RCC 7860 (cell line): ENCODE data around the gene HELZ2.
"Not testable (repeated sequence)": the region's sequence is repeated elsewhere in the genome, so short reads cannot be mapped to it uniquely, and the experiment has no call there.

Source experiments
- DNase-seq: peaks from one replicate; pipeline ENCODE4 v3.0.0-alpha.2; 2015; ENCODE audit warnings: low spot score
- FAIRE-seq: peaks from 2 replicates; lab custom pipeline; 2012; peaks lifted over from hg19 to GRCh38; lab: Jason Lieb, UNC

The HELZ2 gene, protein sequence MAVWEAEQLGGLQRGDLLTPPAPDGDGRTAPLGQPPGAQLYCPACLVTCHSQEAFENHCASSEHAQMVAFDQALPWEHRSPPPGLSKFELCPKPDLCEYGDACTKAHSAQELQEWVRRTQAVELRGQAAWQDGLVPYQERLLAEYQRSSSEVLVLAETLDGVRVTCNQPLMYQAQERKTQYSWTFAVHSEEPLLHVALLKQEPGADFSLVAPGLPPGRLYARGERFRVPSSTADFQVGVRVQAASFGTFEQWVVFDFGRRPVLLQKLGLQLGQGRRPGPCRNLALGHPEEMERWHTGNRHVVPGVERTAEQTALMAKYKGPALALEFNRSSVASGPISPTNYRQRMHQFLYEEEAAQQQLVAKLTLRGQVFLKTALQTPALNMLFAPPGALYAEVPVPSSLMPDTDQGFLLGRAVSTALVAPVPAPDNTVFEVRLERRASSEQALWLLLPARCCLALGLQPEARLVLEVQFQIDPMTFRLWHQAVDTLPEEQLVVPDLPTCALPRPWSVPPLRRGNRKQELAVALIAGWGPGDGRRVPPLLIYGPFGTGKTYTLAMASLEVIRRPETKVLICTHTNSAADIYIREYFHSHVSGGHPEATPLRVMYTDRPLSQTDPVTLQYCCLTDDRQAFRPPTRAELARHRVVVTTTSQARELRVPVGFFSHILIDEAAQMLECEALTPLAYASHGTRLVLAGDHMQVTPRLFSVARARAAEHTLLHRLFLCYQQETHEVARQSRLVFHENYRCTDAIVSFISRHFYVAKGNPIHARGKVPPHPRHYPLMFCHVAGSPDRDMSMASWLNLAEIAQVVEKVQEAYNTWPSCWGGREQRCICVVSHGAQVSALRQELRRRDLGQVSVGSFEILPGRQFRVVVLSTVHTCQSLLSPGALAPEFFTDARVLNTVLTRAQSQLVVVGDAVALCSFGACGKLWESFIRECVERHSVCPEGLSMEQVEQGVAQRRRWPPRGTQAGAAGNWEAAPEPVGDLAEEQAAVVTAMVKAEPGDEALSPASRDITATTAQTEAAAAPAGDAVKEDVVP (N-terminal part only)

DNA sequence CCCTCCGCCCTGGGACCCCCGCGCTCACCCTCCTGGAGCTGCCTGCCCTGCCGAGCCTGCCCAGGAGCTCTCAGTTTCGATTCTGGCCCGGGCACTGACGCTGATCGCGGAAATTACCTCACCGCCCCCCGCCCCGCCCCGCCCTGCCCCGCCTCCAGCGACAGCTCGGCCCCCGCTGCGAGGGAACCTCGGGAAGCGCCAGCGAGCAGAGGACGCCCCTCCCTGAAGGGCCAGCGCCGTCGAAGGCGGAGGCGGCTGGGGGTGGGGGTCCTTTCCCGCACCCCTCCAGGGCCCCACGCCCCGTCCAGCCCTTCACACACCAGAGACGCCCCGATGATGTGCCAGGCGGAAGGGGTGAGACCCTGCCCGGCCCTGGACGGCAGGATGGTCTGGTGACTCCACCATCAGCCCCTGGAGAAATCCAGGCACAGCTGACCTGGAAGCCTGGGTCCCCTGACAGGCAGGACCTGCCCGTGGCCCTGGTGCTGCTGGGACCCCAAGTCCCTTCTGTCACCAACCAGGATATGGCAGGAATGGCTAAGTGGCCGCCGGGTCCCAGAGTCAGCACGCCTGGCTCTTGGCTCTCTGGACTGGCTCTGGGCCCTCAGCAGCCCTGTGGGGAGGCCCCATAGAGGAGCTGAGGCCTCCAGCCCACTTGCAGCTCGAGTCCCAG lies at the start of gene HELZ2:
Gene HELZ2 (minus strand): TSS at position 84 of the 673 bp plus-strand sequence. CDS start 1,854 bp downstream, outside the sequence.
- peak; percentile 54 for DNase-seq
- FAIRE-seq, result no peak

DNA sequence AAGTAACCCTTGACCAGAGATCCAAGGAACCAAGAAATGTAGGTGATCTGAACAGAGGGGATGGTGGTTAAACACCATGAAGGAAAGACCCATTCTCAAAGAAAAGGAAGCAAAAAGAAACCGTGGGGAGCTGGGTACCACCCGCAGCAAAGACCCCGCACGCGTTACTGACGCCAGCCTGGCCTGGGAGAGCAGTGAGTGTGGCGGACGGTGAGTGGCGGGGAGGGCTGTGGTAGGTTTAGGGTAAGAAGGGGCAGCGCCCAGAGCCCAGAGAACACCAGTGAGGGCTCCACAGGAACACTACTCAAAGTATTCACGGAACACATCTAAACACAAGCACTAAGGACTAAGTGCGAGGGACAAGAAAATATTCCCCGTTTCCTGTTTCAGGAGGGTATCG lies 48.7 kb upstream of the HELZ2 start:
- no peak for FAIRE-seq
- DNase-seq, result no peak

DNA sequence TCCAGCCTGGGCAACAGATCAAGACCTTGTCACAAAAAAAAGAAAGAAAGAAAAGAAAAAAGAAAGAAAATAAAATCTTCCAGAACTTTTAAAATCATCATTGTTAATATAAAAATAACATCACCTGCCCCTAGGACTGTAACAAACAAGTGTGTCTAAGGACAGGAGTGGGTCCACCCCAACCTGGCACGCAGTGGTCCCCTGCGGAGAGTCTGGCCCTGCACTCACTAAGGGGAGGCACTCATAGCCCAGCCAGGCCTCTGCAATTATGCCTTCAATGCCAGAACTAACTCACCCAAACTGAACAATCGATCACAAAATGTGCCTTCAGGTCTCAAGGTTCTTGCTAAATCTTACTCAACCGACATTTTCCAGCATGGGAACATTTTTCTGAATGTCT lies 48.1 kb upstream of the HELZ2 start:
- DNase-seq, result no peak
- FAIRE-seq, result no peak

DNA sequence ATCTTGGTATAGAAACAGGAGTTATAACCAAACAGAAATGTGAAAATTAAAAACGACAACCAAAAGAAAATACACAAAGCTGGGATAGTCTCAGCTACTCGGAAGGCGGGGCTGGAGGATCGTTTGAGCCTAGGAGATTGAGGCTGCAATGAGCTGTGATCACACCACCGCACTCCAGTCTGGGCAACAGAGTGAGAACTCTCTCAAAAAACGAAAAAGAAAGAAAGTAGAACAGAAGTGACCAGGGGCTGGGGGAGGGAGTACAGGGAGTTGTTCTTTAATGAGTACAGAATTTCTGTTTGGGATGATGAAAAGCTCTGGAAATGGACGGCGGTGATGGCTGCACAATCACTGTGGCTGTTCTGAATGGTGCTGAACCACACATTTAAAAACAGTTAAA lies 47.0 kb upstream of the HELZ2 start:
- no peak for FAIRE-seq

DNA sequence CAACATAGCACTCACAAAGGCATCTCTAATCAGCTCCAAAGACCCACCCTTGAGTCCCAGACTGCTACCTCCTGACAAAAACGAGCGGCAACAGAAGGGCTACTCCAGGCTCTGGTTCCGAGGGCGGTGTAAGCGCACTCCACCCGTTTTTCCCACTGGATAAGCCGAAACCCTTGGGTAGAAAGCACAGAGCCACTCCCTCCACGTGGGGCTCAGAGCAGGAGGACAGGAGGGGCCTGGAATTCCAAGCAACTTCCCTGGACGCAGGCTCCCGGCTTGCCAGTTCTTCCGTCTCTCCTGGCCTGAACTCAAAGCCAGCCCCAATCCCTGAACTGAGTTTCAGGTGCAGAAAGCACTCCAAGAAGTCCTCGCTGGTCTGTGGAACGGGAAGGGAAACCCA lies 45.5 kb upstream of the HELZ2 start:
- DNase-seq (no peak), FAIRE-seq (no peak)

More for the DNA sequence above, 47.0 kb upstream of the HELZ2 start:
- DNase-seq, result no peak

DNA sequence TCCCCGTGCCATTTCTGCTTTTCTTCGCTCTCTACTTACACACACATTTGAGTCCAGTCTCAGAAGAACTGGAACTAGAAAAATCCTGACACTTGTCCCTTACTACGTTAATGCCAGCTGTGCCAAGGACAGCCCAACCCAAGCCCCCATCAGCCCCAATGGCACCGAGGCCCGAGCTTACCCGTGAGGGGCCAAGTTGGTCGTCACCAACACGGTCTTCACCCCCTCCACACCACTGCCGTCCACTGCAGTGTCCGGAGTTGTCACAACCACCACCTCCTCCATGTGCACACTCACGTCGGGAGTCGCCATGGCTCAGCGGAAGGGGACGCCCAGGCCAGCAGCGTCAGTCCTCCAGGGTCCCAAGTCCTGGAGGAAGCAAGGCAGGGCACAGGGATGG lies 45.0 kb upstream of the HELZ2 start:
- no peak for DNase-seq

DNA sequence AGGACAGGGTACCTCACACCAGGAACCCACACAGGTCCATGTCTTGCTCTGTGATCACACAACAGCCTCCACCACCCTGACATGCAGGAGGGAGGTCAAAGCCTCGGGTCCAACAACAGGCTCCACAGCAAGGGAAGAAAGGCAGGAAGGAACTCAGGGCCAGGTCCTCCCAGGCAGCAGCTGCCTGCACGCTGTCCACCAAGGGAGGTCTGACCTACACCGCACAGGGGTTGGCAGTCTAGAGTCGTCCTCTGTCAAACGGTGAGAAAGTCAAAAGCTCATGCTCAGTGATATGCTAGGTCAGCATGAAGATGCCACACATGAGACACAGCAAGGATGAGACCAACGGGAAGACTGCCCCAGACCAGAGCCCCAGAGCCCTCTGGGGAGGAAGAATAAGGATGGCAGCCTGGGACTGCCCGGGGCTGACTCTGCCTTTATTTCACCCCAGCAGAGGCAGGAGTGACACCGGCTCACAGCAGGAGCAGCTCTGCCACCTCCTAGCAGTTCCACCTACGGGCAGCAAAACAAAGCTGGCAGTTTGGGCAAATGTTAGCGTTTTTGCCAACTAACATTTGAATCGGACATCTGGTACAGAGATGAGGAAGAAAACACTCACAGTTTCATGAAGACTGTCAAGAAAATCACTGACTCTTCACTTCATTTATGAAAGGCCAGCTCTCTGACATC lies 44.4 kb upstream of the HELZ2 start:
- FAIRE-seq, result no peak

More for the DNA sequence above, 45.0 kb upstream of the HELZ2 start:
- FAIRE-seq, result no peak

DNA sequence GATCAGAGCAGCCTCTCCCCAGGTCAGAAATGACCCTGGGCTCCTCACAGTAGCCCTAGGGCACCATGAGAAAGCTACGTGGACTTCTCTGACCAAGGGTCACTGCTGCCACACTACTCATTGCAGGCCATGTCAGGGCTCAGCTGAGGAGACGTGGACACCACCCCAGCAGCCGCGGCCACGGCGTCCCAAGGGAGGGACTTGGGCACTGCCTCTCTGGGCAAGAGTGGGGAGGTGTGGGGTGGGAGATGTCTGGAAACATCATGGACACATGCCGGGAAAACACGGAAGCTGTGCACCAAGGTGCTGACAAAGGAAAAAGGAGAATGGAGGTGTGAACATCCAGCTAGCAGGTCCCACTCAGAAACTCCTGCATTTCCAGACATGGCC lies 43.8 kb upstream of the HELZ2 start:
- no peak for FAIRE-seq

More for the DNA sequence above, 44.4 kb upstream of the HELZ2 start:
- DNase-seq, result no peak

DNA sequence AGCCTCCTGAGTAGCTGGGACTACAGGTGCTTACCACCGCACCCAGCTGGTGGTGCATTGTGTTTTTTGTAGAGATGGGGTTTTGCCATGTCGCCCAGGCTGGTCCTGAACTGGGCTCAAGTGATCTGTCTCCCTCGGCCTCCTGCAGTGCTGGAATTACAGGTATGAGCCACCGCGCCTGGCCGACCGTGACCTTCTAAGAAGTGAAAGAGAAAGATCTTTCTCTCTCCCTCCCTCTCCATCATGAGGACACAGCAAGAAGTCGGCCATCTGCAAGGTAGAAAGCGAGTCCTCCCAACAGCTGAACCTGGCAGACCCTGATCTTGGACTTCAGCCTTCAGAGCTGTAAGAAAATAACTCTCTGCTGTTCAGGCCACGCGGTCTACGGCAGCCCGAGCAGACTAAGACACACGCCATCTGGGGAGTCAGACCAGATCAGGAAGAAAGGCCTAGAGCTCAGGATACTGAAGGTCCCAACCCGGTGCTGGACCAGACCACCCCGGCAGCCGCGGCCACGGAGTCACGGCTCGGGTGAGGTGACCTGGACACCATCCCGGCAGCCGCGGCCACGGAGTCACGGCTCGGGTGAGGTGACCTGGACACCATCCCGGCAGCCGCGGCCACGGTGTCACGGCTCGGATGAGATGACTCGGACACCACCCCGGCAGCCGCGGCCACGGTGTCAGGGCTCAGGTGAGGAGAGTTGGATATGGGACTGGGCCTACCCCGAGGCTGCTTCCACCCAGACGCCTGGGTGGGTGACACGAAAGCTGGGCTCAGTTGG lies 43.2 kb upstream of the HELZ2 start:
- DNase-seq, result no peak
- no peak for FAIRE-seq

More for the DNA sequence above, 43.8 kb upstream of the HELZ2 start:
- DNase-seq, result no peak

DNA sequence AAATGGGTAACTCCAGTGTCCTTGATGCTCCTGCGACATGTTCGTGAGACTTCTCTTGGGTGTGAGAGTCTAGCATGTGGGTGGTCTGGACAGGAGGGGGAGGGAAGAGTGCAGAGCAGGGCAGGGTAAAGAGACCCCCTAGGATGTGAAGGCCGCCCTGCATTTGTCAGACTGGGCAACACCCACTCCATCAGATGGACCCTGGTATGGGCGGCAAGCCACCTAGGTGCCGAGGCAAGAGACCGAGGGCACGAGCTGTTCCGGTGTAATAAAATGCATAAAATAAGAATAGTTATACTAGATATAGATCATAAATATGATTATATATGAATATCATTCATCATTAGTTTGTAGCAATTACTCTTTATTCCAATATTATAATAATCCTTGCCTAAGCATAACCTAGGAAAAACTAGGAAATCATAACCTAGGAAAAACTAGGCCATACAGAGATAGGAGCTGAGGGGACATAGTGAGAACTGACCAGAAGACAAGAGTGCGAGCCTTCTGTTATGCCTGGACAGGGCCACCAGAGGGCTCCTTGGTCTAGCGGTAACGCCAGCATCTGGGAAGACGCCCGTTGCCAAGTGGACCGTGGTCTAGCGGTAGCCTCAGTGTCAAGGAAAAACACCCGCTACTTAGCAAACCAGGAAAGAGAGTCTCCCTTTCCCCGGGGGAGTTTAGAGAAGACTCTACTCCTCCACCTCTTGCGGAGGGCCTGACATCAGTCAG lies 40.0 kb upstream of the HELZ2 start:
- FAIRE-seq, DNase-seq: not testable (repeated sequence)

DNA sequence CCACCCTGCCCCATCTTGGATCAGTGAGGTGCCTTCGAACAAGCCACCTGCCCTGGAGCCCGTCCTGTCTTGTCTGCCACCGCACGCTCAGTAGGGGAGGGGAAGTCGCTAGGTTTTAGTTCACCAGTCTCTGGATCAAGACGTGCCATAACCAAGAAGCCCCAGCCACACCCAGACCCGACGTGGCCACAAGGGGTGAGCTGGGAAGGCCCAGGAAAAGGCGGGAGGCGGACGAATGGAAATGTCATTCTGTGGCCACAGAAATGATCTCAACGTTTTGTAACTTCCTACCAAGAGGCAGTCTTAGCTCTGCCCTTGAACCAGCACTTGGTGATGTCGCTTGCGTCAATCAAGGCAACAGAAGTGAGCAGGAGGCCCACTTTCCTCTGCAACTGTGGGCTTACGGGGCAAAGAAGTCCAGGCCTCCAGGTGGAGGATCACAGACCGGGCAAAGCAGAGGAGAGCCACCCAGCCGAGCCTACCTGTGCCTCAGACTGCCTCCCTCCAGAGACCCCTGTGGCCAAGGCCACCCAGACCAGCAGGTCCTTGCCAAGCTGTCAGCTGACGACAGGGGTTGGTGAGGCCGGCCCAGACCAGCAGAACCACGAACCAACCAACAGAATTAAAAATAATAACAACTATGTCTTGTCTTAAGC lies 38.4 kb upstream of the HELZ2 start:
- FAIRE-seq (no peak), DNase-seq (no peak)

DNA sequence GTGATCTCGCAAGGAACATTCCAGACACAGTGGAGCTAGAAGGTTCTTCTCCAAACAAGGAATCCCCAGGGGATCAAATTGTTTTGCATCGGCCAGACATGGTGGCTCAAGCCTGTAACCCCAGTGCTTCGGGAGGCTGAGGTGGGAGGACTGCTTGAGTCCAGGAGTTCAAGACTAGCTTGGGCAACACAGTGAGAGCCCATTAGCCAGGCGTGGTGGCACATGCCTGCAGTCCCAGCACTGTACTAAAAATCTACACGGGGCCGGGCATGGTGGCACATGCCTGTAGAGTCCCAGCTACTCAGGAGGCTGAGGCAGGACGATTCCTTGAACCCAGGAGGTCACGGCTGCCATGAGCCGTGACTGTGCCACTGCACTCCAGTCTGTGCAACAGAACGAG lies 37.6 kb upstream of the HELZ2 start:
- DNase-seq (no peak), FAIRE-seq (no peak)

DNA sequence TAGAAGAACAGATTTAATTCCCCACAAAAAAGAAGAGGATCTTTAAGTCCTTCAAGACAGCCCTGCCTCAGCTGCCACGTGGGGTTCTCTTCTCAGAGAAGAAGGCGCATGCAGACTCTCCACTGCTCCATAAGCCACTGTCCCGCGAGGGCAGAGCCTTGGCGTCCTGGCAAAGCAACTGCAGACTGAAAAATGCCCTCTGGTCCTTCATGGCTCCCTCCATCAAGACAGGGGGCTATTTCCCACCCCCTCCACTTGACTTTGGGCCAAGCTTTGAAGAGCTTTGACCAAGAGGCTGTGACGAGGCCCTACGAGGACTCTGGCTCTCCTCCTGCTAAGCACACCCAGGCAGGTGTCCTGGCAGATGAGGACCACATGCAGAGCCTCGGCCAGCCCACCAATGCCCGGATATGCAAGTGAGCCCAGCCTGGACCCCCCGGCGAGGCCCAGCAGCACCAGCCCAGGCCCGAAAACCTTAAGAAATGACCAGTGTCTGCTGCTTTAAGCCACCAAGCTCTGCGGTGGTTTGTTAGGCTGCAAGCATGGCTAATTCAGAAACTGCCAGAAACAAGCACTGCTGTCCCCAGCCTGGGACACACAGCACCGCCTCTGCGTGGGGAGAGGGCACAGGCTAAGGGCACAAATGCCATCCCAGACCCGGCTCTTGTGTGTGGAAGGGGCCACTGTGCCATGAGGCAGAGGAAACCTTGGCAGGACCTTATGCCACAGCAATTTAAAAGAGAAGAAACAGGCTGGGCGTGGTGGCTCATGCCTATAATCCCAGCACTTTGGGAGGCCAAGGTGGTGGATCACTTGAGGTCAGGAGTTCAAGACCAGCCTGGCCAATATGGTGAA lies 36.8 kb upstream of the HELZ2 start:
- FAIRE-seq, result no peak
- DNase-seq, result no peak

DNA sequence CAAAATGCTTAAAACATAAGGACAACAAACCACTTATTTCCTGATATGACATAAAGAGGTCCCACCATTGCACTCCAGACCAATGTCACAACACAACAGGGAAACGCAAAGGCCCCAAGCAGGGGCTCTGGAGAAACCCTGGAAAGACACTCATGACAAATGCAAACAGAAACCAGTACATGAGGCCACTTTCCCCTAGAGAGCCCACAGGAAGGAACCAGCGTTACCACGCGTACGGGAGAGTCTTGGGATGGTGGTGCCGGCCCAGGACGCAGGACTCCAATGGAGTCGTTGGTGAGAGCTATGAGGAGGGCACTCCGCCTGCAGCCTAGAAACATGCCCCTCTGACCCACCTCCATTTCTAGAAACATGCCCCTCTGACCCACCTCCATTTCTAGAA lies 32.6 kb upstream of the HELZ2 start:
- FAIRE-seq (no peak), DNase-seq (no peak)

DNA sequence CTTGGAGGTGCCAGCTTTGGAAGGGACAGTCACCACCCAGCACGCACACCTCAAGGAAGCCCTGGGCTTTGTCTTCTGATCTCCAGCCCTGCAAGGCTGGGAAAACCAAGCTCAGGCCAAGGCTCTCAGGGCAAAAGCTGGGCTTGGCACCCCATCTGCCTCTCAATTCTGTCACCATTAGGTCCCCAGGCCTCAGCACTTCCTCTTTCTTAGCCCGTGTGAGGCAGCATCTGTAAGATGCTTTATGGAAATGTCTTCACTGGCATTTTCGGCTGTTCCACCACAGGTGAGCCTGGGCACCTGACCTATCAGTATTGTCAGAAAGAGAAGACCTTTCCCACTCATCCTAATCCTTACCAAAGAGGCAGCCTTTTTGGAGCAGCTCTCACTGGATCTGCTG lies 28.3 kb upstream of the HELZ2 start:
- DNase-seq (no peak), FAIRE-seq (no peak)

DNA sequence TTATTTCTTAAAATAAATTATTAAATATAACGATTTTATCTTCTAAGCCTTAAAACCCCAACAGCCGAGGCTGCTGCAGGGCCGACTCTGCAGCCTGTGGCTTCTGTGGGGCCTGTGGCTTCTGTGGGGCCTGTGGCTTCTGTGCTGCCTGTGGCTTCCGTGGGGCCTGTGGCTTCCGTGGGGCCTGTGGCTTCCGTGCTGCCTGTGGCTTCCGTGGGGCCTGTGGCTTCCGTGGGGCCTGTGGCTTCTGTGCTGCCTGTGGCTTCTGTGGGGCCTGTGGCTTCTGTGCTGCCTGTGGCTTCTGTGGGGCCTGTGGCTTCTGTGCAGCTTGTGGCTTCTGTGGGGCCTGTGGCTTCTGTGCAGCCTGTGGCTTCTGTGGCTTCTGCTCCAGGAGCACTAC lies 27.6 kb upstream of the HELZ2 start:
- not testable (repeated sequence) for DNase-seq, FAIRE-seq

DNA sequence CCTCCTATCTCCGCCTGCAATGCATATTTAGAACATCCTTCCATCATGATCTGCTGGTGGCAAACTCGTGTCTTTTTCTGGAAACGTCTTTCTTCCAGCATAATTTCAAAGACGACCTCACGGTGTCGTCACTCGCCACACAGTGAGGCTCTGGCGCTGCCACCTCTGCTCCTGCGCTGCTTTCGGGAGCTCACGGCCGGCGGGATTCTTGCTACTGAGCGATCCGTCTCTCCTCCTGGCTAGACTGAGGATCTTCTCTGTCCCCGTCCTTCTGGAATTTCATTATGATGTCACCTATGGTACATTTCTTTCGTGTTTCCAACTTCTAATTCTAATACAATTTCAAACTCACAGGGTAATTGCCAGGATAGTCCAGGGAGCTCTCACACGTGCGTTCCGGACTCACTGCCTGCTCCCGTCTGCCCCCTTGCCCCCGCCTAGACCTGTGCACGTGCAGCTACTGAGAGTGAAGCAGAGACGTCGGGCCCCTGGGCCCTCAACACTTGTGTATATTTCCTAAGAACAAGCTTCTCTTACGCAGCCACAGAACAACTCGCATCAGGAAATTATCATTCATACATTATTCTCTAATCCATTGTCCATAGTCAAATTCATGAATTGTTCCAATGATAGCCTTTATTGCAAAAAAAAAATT lies 25.5 kb upstream of the HELZ2 start:
- no peak for FAIRE-seq
- no peak for DNase-seq
